DND-41 (cell line): ENCODE data around the gene STC2.

Experiments
- ATAC-seq: fragments of 200-7000 bp; cut with Tn5 transposase; 3 replicates; pipeline ENCODE4 v1.9.1; 2021; ENCODE audit warnings: low read depth; ENCODE audit not compliant: insufficient read depth
- DNase-seq: peaks from one replicate; pipeline ENCODE4 v3.0.0-alpha.2; 2020
- H2AFZ ChIP-seq: 2 replicates; pipeline ENCODE4 v1.6.0; 2012; ENCODE audit warnings: low read depth, low read length
- H3K27ac ChIP-seq: 2 replicates; pipeline ENCODE4 v1.5.1; 2012; ENCODE audit warnings: low read length, inconsistent platforms
- H3K27me3 ChIP-seq: fragments of 200-600 bp; sonication (generic); 2 replicates; pipeline ENCODE4 v1.6.0; 2012; ENCODE audit warnings: low read length, mild to moderate bottlenecking, inconsistent platforms; ENCODE audit not compliant: insufficient read depth, poor library complexity
- H3K36me3 ChIP-seq: 2 replicates; pipeline ENCODE4 v1.5.1; 2012; ENCODE audit warnings: low read length, inconsistent platforms; ENCODE audit not compliant: insufficient read depth
- H3K4me1 ChIP-seq: 2 replicates; pipeline ENCODE4 v1.5.1; 2012; ENCODE audit warnings: mild to moderate bottlenecking, low read length; ENCODE audit not compliant: insufficient read depth
- H3K4me2 ChIP-seq: 2 replicates; pipeline ENCODE4 v1.6.0; 2012; ENCODE audit warnings: mild to moderate bottlenecking, moderate library complexity, low read length, inconsistent platforms; ENCODE audit not compliant: insufficient read depth
- H3K4me3 ChIP-seq, 2 experiments: fragments of 200-600 bp in 1 of 2; shearing (Covaris generic) in 1 of 2; 2 replicates each; pipeline ENCODE4 v1.5.1; 2012 to 2016; ENCODE audit warnings: inconsistent platforms in 2 of 2, low read length in 2 of 2, mild to moderate bottlenecking in 2 of 2, low read depth in 1 of 2, moderate library complexity in 1 of 2
- H3K79me2 ChIP-seq: 2 replicates; pipeline ENCODE4 v1.6.0; 2012; ENCODE audit warnings: low read length, inconsistent platforms; ENCODE audit not compliant: insufficient read depth
- H3K9ac ChIP-seq: 2 replicates; pipeline ENCODE4 v1.6.0; 2012; ENCODE audit warnings: low read depth, mild to moderate bottlenecking, inconsistent platforms, low read length, moderate library complexity
- H3K9me3 ChIP-seq: 2 replicates; pipeline ENCODE4 v1.5.1; 2012; ENCODE audit warnings: low read length, moderate library complexity, mild to moderate bottlenecking, inconsistent platforms; ENCODE audit not compliant: insufficient read depth, severe bottlenecking
- H4K20me1 ChIP-seq: 2 replicates; pipeline ENCODE4 v1.6.0; 2012; ENCODE audit warnings: low read length; ENCODE audit not compliant: insufficient read depth
- CTCF ChIP-seq: IDR thresholded peaks from 2 replicates; pipeline ENCODE4 v1.5.1; 2012; ENCODE audit warnings: borderline replicate concordance, low read length, moderate library complexity, mild to moderate bottlenecking; ENCODE audit not compliant: poor library complexity, severe bottlenecking; ENCODE audit errors: extremely low read depth
- EZH2 ChIP-seq: IDR thresholded peaks from 3 replicates; pipeline ENCODE4 v1.6.1; 2012; ENCODE audit warnings: borderline replicate concordance, low read depth, mild to moderate bottlenecking, moderate library complexity, low read length, inconsistent platforms; ENCODE audit not compliant: severe bottlenecking

STC2 gene

DNA sequence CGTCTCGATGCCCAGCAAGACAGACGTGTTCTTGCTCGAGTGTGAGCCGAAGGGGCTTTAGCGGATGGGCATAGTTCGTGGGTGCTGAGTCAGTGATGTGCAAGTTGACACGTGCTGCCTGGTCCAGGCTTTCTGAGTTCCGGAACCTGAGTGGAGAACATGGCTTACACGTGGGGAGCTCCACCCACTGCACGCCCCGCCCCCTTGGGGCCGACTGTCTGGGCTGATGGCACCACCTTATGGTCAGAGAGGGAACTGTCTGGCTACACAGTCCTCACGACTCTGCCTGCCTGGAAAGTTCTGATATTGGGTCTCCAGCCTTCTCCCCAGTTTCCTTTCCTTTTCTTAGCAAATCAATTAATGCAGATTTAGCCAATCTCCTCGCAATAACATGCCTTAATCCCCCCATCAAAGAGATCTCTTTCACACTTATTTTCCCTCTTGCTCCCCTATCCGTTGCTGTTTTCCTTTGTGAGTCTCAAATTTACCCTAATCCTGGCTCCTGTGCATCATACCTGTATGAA is 3.8 kb upstream of the STC2 start:
- Histone ChIP-seq H3K79me2 (no peaks in the 10 kb centered on the region), H3K27me3 (peaks cover 3% of the 10 kb centered on the region), H3K36me3 (no peaks in the 10 kb centered on the region), H2AFZ (peak overlapping the region; percentile 54; the same call in 1 of the 2 replicates), H3K4me3 (no peak overlapping the region), H4K20me1 (no peaks in the 10 kb centered on the region), H3K4me1 (peaks cover 3% of the 10 kb centered on the region; the same call in 1 of the 2 replicates), H3K9me3 (no peaks in the 10 kb centered on the region), H3K9ac (no peak overlapping the region), H3K27ac (no peak overlapping the region), H3K4me2 (no peak overlapping the region)
- TF ChIP-seq EZH2: no peak
- TF ChIP-seq CTCF: peak; percentile 85
- ATAC-seq: peak; percentile 100
- DNase-seq: peak; percentile 79

DNA sequence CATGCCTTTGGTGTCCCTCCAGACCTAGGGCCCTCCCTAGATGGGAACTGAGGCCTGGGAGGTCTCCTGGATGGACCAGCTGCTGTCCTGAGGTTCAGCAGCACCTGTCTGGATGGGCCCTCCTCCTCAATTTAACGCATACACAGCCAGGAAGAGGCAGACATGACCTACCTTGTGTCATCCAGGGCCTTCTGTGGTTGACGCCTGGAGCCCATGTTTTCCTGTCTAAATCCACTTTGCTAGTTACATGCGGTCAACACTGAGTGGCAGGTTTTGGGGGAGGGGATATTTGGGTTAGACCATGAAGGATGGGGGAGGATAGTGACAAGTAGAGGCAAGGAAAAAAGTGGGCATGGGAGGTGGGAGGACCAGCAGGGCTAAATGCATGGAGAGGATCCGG is 3.1 kb upstream of the STC2 start:
- Histone ChIP-seq H3K36me3 (no peaks in the 10 kb centered on the region), H3K9ac (no peak overlapping the region), H3K79me2 (no peaks in the 10 kb centered on the region), H3K4me3 (no peak overlapping the region), H3K9me3 (no peaks in the 10 kb centered on the region), H2AFZ (no peak overlapping the region), H3K4me2 (no peak overlapping the region), H3K27me3 (peaks cover 5% of the 10 kb centered on the region), H4K20me1 (no peaks in the 10 kb centered on the region), H3K27ac (no peak overlapping the region), H3K4me1 (peaks cover 3% of the 10 kb centered on the region; the same call in 1 of the 2 replicates)
- ATAC-seq (no peak), DNase-seq (no peak)
- TF ChIP-seq CTCF (no peak), EZH2 (no peak)

GRCh38 chr5:173330338-173331206 is 2.4 kb upstream of the STC2 start:
- Histone ChIP-seq H3K4me2 (no peak overlapping the region), H3K4me1 (peaks cover 3% of the 10 kb centered on the region; the same call in 1 of the 2 replicates), H3K27me3 (peaks cover 7% of the 10 kb centered on the region), H2AFZ (no peak overlapping the region), H3K9ac (no peak overlapping the region), H3K27ac (no peak overlapping the region), H3K79me2 (no peaks in the 10 kb centered on the region), H4K20me1 (no peaks in the 10 kb centered on the region), H3K4me3 (no peak overlapping the region), H3K36me3 (no peaks in the 10 kb centered on the region), H3K9me3 (no peaks in the 10 kb centered on the region)
- no peak for TF ChIP-seq EZH2
- no peak for TF ChIP-seq CTCF
- DNase-seq (no peak), ATAC-seq (no peak)
